GM20000 (cell line): ENCODE measurements around the gene KCNH5.

Experiments
- DNase-seq: peaks from one replicate; pipeline ENCODE4 v3.0.0; 2012; ENCODE audit warnings: low spot score
- TF ChIP-seq, protein P1 (sequence below): IDR thresholded peaks from 2 replicates; pipeline ENCODE4 v1.5.1; 2012; ENCODE audit warnings: mild to moderate bottlenecking, control low read depth; ENCODE audit errors: extremely low read depth, missing control alignments

KCNH5 gene

GRCh38 chr14:62667421-62667914, 377.8 kb downstream of the KCNH5 start:
- DNase-seq = no peak
- TF ChIP-seq, protein P1, sequence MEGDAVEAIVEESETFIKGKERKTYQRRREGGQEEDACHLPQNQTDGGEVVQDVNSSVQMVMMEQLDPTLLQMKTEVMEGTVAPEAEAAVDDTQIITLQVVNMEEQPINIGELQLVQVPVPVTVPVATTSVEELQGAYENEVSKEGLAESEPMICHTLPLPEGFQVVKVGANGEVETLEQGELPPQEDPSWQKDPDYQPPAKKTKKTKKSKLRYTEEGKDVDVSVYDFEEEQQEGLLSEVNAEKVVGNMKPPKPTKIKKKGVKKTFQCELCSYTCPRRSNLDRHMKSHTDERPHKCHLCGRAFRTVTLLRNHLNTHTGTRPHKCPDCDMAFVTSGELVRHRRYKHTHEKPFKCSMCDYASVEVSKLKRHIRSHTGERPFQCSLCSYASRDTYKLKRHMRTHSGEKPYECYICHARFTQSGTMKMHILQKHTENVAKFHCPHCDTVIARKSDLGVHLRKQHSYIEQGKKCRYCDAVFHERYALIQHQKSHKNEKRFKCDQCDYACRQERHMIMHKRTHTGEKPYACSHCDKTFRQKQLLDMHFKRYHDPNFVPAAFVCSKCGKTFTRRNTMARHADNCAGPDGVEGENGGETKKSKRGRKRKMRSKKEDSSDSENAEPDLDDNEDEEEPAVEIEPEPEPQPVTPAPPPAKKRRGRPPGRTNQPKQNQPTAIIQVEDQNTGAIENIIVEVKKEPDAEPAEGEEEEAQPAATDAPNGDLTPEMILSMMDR = no peak

- TF ChIP-seq, protein P1 = no peak
- DNase-seq = no peak
These were observed 380.0 kb downstream of the KCNH5 start for GRCh38 chr14:62665286-62665685.

DNA sequence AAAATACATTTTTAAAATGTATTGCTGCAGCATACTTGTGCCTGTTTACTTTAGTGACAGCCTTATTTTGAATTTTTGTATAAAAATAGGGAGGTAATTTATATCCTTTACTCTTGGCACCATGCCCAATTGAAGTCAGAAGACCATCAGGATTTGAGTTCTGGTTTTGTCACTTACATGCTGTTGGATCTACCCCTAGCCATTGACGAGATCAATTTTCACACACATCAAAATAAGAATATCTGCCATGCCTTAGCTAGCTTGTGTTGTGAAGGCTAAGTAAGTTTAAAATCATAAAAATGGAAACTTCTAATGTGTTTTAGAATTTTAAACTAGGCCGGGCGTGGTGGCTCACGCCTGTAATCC, 381.8 kb downstream of the KCNH5 start:
- TF ChIP-seq, protein P1 = no peak
- DNase-seq = no peak

- DNase-seq = no peak
- TF ChIP-seq, protein P1 = no peak
These were observed 382.3 kb downstream of the KCNH5 start for GRCh38 chr14:62662811-62663455.

DNA sequence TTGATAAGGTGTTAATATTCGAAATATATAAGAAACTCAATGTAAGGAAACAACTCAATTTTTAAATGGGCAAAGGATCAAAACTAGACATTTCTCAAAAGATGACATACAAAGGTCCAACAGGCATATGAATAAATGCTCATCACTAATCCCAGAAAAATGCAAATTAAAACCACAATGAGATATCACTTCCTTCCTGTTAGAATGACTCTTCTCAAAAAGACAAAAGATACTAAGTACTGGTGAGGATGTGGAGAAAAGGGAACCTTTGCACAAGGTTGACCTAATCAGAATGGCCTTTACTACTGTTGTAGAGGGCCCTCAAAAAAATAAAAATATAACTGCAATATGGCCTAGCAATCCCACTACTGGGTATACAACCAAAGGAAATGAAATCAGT, 383.4 kb downstream of the KCNH5 start:
- DNase-seq = no peak
- TF ChIP-seq, protein P1 = no peak

DNA sequence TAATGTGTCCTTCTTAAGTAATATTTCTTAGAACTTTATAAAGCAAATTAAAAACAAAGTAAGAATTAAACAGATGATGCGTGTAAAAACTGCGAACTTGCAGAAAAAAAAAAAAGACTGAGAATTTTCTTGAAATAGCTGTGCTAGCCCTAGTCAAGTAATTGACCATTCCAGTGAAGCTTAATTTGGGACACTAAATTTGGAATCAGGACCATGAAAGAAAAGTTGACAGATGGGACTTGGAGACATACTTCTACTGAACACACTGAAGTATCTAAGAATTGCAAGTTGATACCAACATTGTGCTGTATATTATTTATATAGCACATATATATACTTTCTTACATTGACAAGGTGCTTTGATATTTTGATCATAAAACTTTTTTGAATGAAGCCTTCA, 386.6 kb downstream of the KCNH5 start:
- TF ChIP-seq, protein P1 = no peak
- DNase-seq = no peak

GRCh38 chr14:62657376-62657775, 387.9 kb downstream of the KCNH5 start:
- TF ChIP-seq, protein P1 = no peak
- DNase-seq = no peak
